DND-41 (cell line): Measurements from ENCODE around the gene C12orf57.

Source experiments
- ATAC-seq: fragments of 200-7000 bp; cut with Tn5 transposase; 3 replicates; pipeline ENCODE4 v1.9.1; 2021; ENCODE audit warnings: low read depth; ENCODE audit not compliant: insufficient read depth
- DNase-seq: peaks from one replicate; pipeline ENCODE4 v3.0.0-alpha.2; 2020
- H2AFZ ChIP-seq: 2 replicates; pipeline ENCODE4 v1.6.0; 2012; ENCODE audit warnings: low read depth, low read length
- H3K27ac ChIP-seq: 2 replicates; pipeline ENCODE4 v1.5.1; 2012; ENCODE audit warnings: low read length, inconsistent platforms
- H3K27me3 ChIP-seq: fragments of 200-600 bp; sonication (generic); 2 replicates; pipeline ENCODE4 v1.6.0; 2012; ENCODE audit warnings: low read length, mild to moderate bottlenecking, inconsistent platforms; ENCODE audit not compliant: insufficient read depth, poor library complexity
- H3K36me3 ChIP-seq: 2 replicates; pipeline ENCODE4 v1.5.1; 2012; ENCODE audit warnings: low read length, inconsistent platforms; ENCODE audit not compliant: insufficient read depth
- H3K4me1 ChIP-seq: 2 replicates; pipeline ENCODE4 v1.5.1; 2012; ENCODE audit warnings: mild to moderate bottlenecking, low read length; ENCODE audit not compliant: insufficient read depth
- H3K4me2 ChIP-seq: 2 replicates; pipeline ENCODE4 v1.6.0; 2012; ENCODE audit warnings: mild to moderate bottlenecking, moderate library complexity, low read length, inconsistent platforms; ENCODE audit not compliant: insufficient read depth
- H3K4me3 ChIP-seq, 2 experiments: fragments of 200-600 bp in 1 of 2; shearing (Covaris generic) in 1 of 2; 2 replicates each; pipeline ENCODE4 v1.5.1; 2012 to 2016; ENCODE audit warnings: inconsistent platforms in 2 of 2, low read length in 2 of 2, mild to moderate bottlenecking in 2 of 2, low read depth in 1 of 2, moderate library complexity in 1 of 2
- H3K79me2 ChIP-seq: 2 replicates; pipeline ENCODE4 v1.6.0; 2012; ENCODE audit warnings: low read length, inconsistent platforms; ENCODE audit not compliant: insufficient read depth
- H3K9ac ChIP-seq: 2 replicates; pipeline ENCODE4 v1.6.0; 2012; ENCODE audit warnings: low read depth, mild to moderate bottlenecking, inconsistent platforms, low read length, moderate library complexity
- H3K9me3 ChIP-seq: 2 replicates; pipeline ENCODE4 v1.5.1; 2012; ENCODE audit warnings: low read length, moderate library complexity, mild to moderate bottlenecking, inconsistent platforms; ENCODE audit not compliant: insufficient read depth, severe bottlenecking
- H4K20me1 ChIP-seq: 2 replicates; pipeline ENCODE4 v1.6.0; 2012; ENCODE audit warnings: low read length; ENCODE audit not compliant: insufficient read depth
- EZH2 ChIP-seq: IDR thresholded peaks from 3 replicates; pipeline ENCODE4 v1.6.1; 2012; ENCODE audit warnings: borderline replicate concordance, low read depth, mild to moderate bottlenecking, moderate library complexity, low read length, inconsistent platforms; ENCODE audit not compliant: severe bottlenecking
- TF ChIP-seq, protein P1 (sequence below): IDR thresholded peaks from 2 replicates; pipeline ENCODE4 v1.5.1; 2012; ENCODE audit warnings: borderline replicate concordance, low read length, moderate library complexity, mild to moderate bottlenecking; ENCODE audit not compliant: poor library complexity, severe bottlenecking; ENCODE audit errors: extremely low read depth

The C12orf57 gene

GRCh38 chr12:6928022-6928702 lies 15.7 kb upstream of the C12orf57 start:
- Histone ChIP-seq H3K36me3 (peaks cover 12% of the 10 kb centered on the region), H3K27ac (peak overlapping the region; percentile 71), H3K4me2 (peak overlapping the region; percentile 90), H3K9me3 (no peaks in the 10 kb centered on the region), H4K20me1 (peaks cover 13% of the 10 kb centered on the region; the same call in 1 of the 2 replicates), H3K79me2 (peaks cover 51% of the 10 kb centered on the region), H3K4me3 (peak overlapping the region; percentile 75 to 83), H3K27me3 (no peaks in the 10 kb centered on the region), H3K9ac (peak overlapping the region; percentile 77), H2AFZ (peak overlapping the region; percentile 21), H3K4me1 (peaks cover 63% of the 10 kb centered on the region)
- TF ChIP-seq, protein P1, sequence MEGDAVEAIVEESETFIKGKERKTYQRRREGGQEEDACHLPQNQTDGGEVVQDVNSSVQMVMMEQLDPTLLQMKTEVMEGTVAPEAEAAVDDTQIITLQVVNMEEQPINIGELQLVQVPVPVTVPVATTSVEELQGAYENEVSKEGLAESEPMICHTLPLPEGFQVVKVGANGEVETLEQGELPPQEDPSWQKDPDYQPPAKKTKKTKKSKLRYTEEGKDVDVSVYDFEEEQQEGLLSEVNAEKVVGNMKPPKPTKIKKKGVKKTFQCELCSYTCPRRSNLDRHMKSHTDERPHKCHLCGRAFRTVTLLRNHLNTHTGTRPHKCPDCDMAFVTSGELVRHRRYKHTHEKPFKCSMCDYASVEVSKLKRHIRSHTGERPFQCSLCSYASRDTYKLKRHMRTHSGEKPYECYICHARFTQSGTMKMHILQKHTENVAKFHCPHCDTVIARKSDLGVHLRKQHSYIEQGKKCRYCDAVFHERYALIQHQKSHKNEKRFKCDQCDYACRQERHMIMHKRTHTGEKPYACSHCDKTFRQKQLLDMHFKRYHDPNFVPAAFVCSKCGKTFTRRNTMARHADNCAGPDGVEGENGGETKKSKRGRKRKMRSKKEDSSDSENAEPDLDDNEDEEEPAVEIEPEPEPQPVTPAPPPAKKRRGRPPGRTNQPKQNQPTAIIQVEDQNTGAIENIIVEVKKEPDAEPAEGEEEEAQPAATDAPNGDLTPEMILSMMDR: no peak
- TF ChIP-seq EZH2: no peak
- DNase-seq: no peak
- no peak for ATAC-seq

DNA sequence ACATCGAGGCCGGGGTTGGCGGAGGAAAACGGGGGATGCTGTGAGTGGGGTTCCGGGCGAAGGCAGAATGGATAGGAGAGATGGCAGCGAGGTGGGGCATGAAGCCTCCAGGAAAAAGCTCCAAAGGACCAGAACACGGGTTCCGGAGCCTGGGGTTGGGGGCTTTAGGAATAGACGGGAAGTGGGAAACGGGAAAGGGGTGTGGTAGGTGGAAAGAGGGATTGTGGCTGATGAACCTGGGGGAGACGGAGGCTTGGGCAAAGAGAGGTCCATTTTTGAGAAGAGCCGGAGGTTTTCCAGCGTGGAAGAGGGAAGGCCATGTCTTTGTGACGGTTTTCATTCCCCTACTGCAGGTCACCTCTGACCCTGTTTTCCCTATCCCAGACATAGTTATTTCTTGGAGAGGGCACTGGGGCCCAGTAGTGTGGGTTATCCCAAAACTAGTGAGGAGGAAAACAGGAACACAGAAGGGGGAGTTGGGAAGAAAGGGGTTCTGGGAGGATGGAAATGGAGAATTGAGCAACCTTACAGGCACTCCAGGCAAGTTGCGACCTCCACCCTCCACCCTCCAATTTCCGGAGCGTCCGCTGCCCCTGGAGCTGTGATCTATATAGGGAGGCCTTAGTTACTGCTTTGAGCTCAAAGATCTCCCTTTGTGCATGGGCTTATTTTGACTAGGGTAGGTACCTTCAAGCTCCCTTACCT lies 15.0 kb upstream of the C12orf57 start:
- peaks cover 13% of the 10 kb centered on the region; the same call in 1 of the 2 replicates for H4K20me1 ChIP-seq
- H3K27ac ChIP-seq: peak overlapping the region; percentile 71
- peaks cover 58% of the 10 kb centered on the region for H3K79me2 ChIP-seq
- peak overlapping the region; percentile 21 for H2AFZ ChIP-seq
- peaks cover 13% of the 10 kb centered on the region for H3K36me3 ChIP-seq
- DNase-seq (no peak), ATAC-seq (no peak)
- peak overlapping the region; percentile 90 for H3K4me2 ChIP-seq
- no peak for TF ChIP-seq EZH2
- TF ChIP-seq, protein P1: no peak
- no peaks in the 10 kb centered on the region for H3K27me3 ChIP-seq
- H3K4me1 ChIP-seq: peaks cover 59% of the 10 kb centered on the region
- H3K4me3 ChIP-seq: peak overlapping the region; percentile 75 to 83
- peak overlapping the region; percentile 70 for H3K9ac ChIP-seq
- no peaks in the 10 kb centered on the region for H3K9me3 ChIP-seq

DNA sequence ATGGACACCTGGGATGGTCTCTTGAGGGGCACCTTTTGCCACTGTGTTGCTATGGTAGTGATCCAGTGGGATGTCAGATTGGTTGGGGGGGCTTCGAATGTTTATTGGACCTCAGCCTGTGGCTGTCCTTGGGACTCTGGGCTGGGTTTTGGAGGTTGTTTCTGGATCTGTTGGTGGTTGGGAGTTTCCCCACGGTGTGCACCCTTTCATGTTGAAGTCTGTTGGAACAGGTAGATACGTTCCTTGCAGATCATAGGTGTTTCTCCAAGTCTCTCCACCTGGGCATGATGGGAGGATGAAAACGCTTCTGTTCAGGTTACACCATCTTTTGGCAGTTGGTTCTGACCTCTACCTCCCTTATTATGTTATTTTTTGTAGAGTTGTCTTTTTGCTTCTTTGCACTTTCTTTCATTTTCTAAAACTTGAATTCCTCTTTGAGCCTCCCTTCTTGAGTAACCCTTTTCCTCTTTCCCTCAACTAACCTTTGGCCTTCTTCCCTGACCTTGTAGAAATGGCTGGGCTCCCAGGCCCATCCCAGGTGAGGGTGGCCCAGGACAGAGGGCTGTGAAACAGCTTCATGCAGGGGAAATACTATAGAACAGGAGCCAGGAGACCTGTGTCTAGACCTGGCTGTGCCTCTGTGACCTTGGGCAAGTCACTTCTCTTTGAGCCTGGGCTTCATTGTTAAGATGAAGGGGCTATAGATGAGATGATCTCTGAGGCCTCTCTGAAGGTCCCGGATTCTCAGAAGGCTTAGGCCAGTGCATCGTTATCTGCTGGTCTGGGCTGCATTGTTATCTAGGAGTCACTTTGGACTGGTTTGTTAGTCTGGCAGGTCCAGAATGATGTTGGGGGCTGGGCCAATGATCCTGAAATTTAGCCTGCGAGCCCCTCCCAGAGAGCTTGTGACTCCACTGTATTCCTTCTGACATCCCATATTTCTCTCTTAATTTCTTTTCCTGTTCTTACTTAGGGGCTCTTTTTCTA lies 14.1 kb upstream of the C12orf57 start:
- peaks cover 63% of the 10 kb centered on the region for H3K79me2 ChIP-seq
- no peak for TF ChIP-seq EZH2
- TF ChIP-seq, protein P1: no peak
- peak overlapping the region; percentile 70 for H3K9ac ChIP-seq
- DNase-seq (no peak), ATAC-seq (no peak)
- H4K20me1 ChIP-seq: peaks cover 13% of the 10 kb centered on the region; the same call in 1 of the 2 replicates
- H3K36me3 ChIP-seq: peaks cover 19% of the 10 kb centered on the region
- H2AFZ ChIP-seq: no peak overlapping the region
- H3K9me3 ChIP-seq: no peaks in the 10 kb centered on the region
- peak overlapping the region; percentile 71 for H3K27ac ChIP-seq
- peak overlapping the region in 1 of 2 experiments; percentile 83; a peak in 3 of 4 replicates for H3K4me3 ChIP-seq
- H3K4me2 ChIP-seq: peak overlapping the region; percentile 90
- H3K27me3 ChIP-seq: no peaks in the 10 kb centered on the region
- H3K4me1 ChIP-seq: peaks cover 50% of the 10 kb centered on the region
